OCI-LY3 (cell line): ENCODE results near the gene ZYX.
A peak's percentile ranks its signal among the peaks of the same experiment; 100 is the strongest.

ENCODE experiments used
- H2AFZ ChIP-seq: fragments of 200-600, 300-600 bp; shearing (Covaris generic); 2 replicates; pipeline ENCODE4 v1.6.0; 2014; ENCODE audit warnings: antibody characterized with exemption, low read depth, low read length
- H3K27ac ChIP-seq: fragments of 200-600, 300-600 bp; sonication (generic); 2 replicates; pipeline ENCODE4 v1.5.1; 2014; ENCODE audit warnings: mild to moderate bottlenecking, low read length, moderate library complexity, mixed read lengths
- H3K27me3 ChIP-seq: fragments of 200-600, 300-600 bp; sonication (generic); 2 replicates; pipeline ENCODE4 v1.6.1; 2014; ENCODE audit warnings: low read depth, low read length, mixed read lengths
- H3K36me3 ChIP-seq: fragments of 200-600, 300-600 bp; sonication (generic); replicated peaks from 2 replicates; pipeline ENCODE3; 2014; ENCODE audit warnings: low read depth, low read length, mixed read lengths
- H3K4me1 ChIP-seq: fragments of 300-600, 200-600 bp; sonication (generic); 2 replicates; pipeline ENCODE4 v1.6.1; 2014; ENCODE audit warnings: low read length, mixed read lengths
- H3K4me2 ChIP-seq: fragments of 200-600, 300-600 bp; sonication (generic); 2 replicates; pipeline ENCODE4 v1.6.1; 2014; ENCODE audit warnings: low read length, mixed read lengths
- H3K4me3 ChIP-seq: fragments of 300-600, 200-600 bp; sonication (generic); 2 replicates; pipeline ENCODE4 v1.5.1; 2014; ENCODE audit warnings: antibody characterized with exemption, mild to moderate bottlenecking, low read length, moderate library complexity
- H3K79me2 ChIP-seq: fragments of 300-600, 200-600 bp; shearing (Covaris generic); 2 replicates; pipeline ENCODE4 v1.6.1; 2014; ENCODE audit warnings: mild to moderate bottlenecking, low read length, mixed read lengths
- H3K9ac ChIP-seq: fragments of 300-600, 200-600 bp; shearing (Covaris generic); 2 replicates; pipeline ENCODE4 v1.6.0; 2014; ENCODE audit warnings: mild to moderate bottlenecking, low read length, moderate library complexity
- H3K9me3 ChIP-seq: fragments of 200-600, 300-600 bp; shearing (Covaris generic); 2 replicates; pipeline ENCODE4 v1.6.1; 2014; ENCODE audit warnings: low read length, mixed read lengths; ENCODE audit not compliant: insufficient read depth
- H4K20me1 ChIP-seq: fragments of 200-600, 300-600 bp; sonication (generic); 2 replicates; pipeline ENCODE4 v1.6.1; 2016; ENCODE audit warnings: low read length, mixed read lengths; ENCODE audit not compliant: insufficient read depth
- CTCF ChIP-seq: fragments of 200-600, 300-600 bp; sonication (generic); IDR thresholded peaks from 2 replicates; pipeline ENCODE4 v1.5.1; 2014; ENCODE audit warnings: antibody characterized with exemption, low read length, low read depth
- EZH2phosphoT487 ChIP-seq: fragments of 200-600 bp; shearing (Covaris generic); IDR thresholded peaks from 2 replicates; pipeline ENCODE4 v1.6.1; 2018; ENCODE audit warnings: antibody characterized with exemption, mixed run types, low read depth

The ZYX gene

GRCh38 chr7:143369678-143370651, 11.2 kb upstream of the ZYX start:
- Histone ChIP-seq H3K9me3 (no peaks in the 10 kb centered on the region), H3K79me2 (no peaks in the 10 kb centered on the region), H2AFZ (no peak overlapping the region), H3K4me3 (no peak overlapping the region), H4K20me1 (no peaks in the 10 kb centered on the region), H3K4me1 (peaks cover 6% of the 10 kb centered on the region; the same call in 1 of the 2 replicates), H3K36me3 (no peaks in the 10 kb centered on the region), H3K27me3 (peaks cover 26% of the 10 kb centered on the region), H3K9ac (no peak overlapping the region), H3K4me2 (no peak overlapping the region), H3K27ac (no peak overlapping the region)
- no peak for TF ChIP-seq EZH2phosphoT487
- TF ChIP-seq CTCF = no peak

DNA sequence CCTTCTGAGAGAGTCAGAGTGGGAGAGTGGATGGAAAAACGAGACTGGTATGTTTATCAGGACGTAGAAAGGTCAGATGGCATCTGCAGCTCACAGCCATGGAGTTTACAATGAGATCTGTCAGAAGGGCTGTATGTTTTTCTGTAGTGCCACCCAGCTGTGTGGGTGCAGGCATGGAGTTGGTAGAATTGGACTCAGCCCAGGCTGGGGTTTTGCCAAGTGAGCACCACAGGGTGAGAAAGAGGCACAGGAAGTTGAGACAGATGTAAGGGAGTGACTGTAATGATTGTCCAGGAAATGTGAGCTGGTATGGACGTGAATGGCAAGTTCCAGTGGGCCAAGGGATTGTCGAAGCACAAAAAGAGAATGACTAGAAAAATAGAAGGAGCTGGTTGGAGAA, 9.1 kb upstream of the ZYX start:
- Histone ChIP-seq H3K4me2 (no peak overlapping the region), H3K9ac (no peak overlapping the region), H4K20me1 (no peaks in the 10 kb centered on the region), H3K79me2 (no peaks in the 10 kb centered on the region), H3K4me3 (no peak overlapping the region), H3K9me3 (no peaks in the 10 kb centered on the region), H2AFZ (no peak overlapping the region), H3K27me3 (peaks cover 17% of the 10 kb centered on the region), H3K27ac (no peak overlapping the region), H3K36me3 (no peaks in the 10 kb centered on the region), H3K4me1 (peaks cover 6% of the 10 kb centered on the region; the same call in 1 of the 2 replicates)
- TF ChIP-seq CTCF (no peak), EZH2phosphoT487 (no peak)

DNA sequence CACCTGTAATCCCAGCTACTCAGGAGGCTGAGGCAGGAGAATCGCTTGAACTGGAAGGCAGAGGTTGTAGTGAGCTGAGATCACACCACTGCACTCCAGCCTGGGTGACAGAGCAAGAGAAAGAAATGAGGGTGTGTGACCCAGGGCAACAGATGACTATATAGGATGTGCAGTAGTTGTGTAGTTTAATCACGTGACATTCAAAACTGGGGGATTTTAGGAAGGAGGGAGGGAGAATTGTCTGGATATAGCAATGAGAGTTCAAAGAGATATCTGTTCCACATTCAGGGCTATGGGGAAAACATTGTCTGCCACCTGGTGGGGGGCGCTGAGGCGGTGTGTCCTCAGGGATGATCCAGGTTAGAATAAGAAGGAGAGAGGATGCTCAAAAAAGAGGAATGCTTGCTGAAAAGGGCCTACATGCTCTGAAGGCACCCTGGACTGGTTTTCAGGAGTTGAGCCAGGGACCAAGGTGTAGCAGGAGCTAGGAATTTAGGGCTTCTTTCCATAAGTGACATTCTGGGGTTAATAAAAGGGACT, 7.8 kb upstream of the ZYX start:
- Histone ChIP-seq H3K27me3 (peaks cover 15% of the 10 kb centered on the region), H3K36me3 (no peaks in the 10 kb centered on the region), H3K27ac (no peak overlapping the region), H3K4me1 (peaks cover 6% of the 10 kb centered on the region; the same call in 1 of the 2 replicates), H2AFZ (no peak overlapping the region), H3K4me3 (no peak overlapping the region), H3K9me3 (no peaks in the 10 kb centered on the region), H3K9ac (no peak overlapping the region), H4K20me1 (no peaks in the 10 kb centered on the region), H3K4me2 (no peak overlapping the region), H3K79me2 (no peaks in the 10 kb centered on the region)
- peak; percentile 29 for TF ChIP-seq CTCF
- no peak for TF ChIP-seq EZH2phosphoT487

DNA sequence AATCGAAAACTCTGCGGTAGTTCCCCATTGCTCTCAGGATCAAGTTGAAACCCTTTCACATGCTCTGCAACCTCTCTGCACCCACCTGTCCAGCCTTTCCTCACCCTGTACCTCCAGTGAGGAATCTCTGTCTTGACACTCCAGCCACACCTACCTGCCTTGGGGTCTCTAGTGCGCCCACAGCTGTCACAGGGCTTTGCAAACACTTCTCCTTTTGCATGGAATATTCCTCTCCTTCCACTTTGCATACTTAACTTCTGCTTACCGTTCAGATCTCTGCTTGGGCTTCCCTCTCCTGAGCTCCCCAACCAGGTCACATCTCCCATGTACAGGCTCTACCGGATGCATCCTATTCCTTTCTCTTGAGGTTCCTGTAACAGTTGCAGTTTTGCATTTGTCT, 6.6 kb upstream of the ZYX start:
- Histone ChIP-seq H3K27ac (no peak overlapping the region), H3K4me2 (no peak overlapping the region), H3K4me1 (peaks cover 10% of the 10 kb centered on the region), H3K4me3 (no peak overlapping the region), H2AFZ (no peak overlapping the region), H3K27me3 (peaks cover 6% of the 10 kb centered on the region; the same call in 1 of the 2 replicates), H3K79me2 (no peaks in the 10 kb centered on the region), H3K9ac (no peak overlapping the region), H4K20me1 (no peaks in the 10 kb centered on the region), H3K36me3 (no peaks in the 10 kb centered on the region), H3K9me3 (no peaks in the 10 kb centered on the region)
- no peak for TF ChIP-seq EZH2phosphoT487
- no peak for TF ChIP-seq CTCF
